Tibial artery (tissue), 4 donors: Measurements from ENCODE around the gene HIGD1C.
"Not testable (repeated sequence)": the region's sequence is repeated elsewhere in the genome, so short reads cannot be mapped to it uniquely, and the experiment has no call there.

Experiments used
- DNase-seq, 2 donors: peaks; one replicate each; pipeline ENCODE4 v3.0.0-alpha.2; 2019
- H3K27ac ChIP-seq, 2 donors: fragments of 200-600 bp; sonication (generic) in 1 of 2; 1 replicate in 1 of 2; 2 replicates in 1 of 2; pipeline ENCODE4 v1.5.1; 2018 to 2019; ENCODE audit warnings: mild to moderate bottlenecking in 1 of 2
- H3K27me3 ChIP-seq, 2 donors: fragments of 200-600 bp; sonication (generic) in 1 of 2; one replicate each; pipeline versions ENCODE4 v1.5.1 to v1.6.0; 2016 to 2019
- H3K36me3 ChIP-seq, 3 donors: fragments of 200-600 bp; sonication (generic) in 2 of 3; one replicate each; pipeline ENCODE4 v1.5.1; 2016 to 2019; ENCODE audit warnings: mild to moderate bottlenecking in 2 of 3
- H3K4me1 ChIP-seq, 4 donors: fragments of 200-600 bp; sonication (generic) in 2 of 4; 1 replicate in 3 of 4; 2 replicates in 1 of 4; pipeline ENCODE4 v1.5.1; 2016 to 2019
- H3K4me3 ChIP-seq, 2 donors: fragments of 200-600 bp; sonication (generic) in 1 of 2; 1 replicate in 1 of 2; 2 replicates in 1 of 2; pipeline ENCODE4 v1.5.1; 2018 to 2019; ENCODE audit warnings: mild to moderate bottlenecking in 2 of 2
- H3K9me3 ChIP-seq, 3 donors: fragments of 200-600 bp; sonication (generic) in 1 of 3; one replicate each; pipeline ENCODE4 v1.5.1; 2016 to 2019
- CTCF ChIP-seq, 2 experiments: fragments of 200-600 bp in 1 of 2; fragments of 450-650 bp in 1 of 2; IDR thresholded peaks; one replicate each; pipeline ENCODE4 v1.5.1; 2017 to 2019; ENCODE audit warnings: antibody characterized with exemption in 2 of 2, mild to moderate bottlenecking in 1 of 2, moderate library complexity in 1 of 2
- intact Hi-C: fragments of 100-400 bp; cut with DNase I; formaldehyde crosslinking; loops from one replicate; pipeline ENCODE4 v1.15.0; 2023; ENCODE audit warnings: low total_unique reads

Gene HIGD1C

DNA sequence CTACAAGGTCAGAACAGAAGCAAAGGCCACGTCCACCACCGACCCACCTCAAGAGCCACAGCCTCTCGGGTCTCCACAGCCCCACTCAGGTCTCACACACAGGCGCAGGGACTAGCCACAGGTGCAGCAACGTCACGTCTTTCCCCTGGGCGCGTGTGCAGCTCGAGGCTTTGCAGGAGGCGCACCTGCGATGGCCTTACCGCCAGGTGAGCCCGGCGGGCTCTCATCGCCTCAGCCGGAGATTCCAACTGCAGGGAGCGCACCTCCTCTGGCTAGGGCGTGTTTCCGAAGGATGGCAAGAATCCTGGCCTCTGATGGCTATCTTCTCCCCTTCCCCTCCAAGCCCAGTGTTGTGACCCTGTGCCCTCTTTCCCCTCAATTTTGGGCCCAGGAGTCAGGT lies at the start of gene HIGD1C:
HIGD1C (plus strand) TSS at position 35 of the 400 bp plus-strand sequence. CDS start 1,455 bp downstream, outside the sequence.
- Histone ChIP-seq H3K4me1 (peaks cover 0 to 7% (median 0%) of the 10 kb centered on the region in 4 donors), H3K36me3 (peaks cover 0 to 8% (median 0%) of the 10 kb centered on the region in 3 donors), H3K27ac (no peak within 1 kb of the TSS), H3K27me3 (no peaks in the 10 kb centered on the region), H3K4me3 (no peak within 1 kb of the TSS), H3K9me3 (no peaks in the 10 kb centered on the region)
- no peak for TF ChIP-seq CTCF (IDR thresholded peaks at IDR 0.05)
- no peak for DNase-seq
- intact Hi-C loops, result no loop called here

- H3K36me3 ChIP-seq, H3K27me3 ChIP-seq, H3K4me3 ChIP-seq, H3K9me3 ChIP-seq, H3K4me1 ChIP-seq, H3K27ac ChIP-seq, DNase-seq, intact Hi-C loops: not testable (repeated sequence)
These were observed 43.9 kb upstream of the HIGD1C start for GRCh38 chr12:50908479-50908878.

DNA sequence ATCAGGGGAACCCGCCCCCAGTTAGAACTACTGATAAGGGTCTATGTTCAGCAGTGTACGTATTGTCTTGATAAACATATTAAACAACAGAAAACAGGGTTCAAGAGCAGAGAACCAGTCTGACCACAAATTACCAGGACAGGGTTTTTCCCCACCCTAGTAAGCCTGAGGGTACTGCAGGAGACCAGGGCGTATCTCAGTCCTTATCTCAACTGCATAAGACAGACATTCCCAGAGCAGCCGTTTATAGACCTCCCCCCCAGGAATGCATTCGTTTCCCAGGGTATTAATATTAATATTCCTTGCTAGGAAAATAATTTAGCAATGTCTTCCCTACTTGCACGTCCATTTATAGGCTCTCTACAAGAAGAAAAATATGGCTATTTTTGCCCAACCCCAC lies 40.0 kb upstream of the HIGD1C start:
- H3K27ac ChIP-seq, H3K36me3 ChIP-seq, intact Hi-C loops, H3K4me1 ChIP-seq, H3K4me3 ChIP-seq, H3K27me3 ChIP-seq, DNase-seq: not testable (repeated sequence)
- peaks cover 0 to 27% (median 27%) of the 10 kb centered on the region in 3 donors for H3K9me3 ChIP-seq

- intact Hi-C loops, result no loop called here
- no peak for TF ChIP-seq CTCF (IDR thresholded peaks at IDR 0.05)
- Histone ChIP-seq H3K9me3 (peaks cover 0 to 27% (median 27%) of the 10 kb centered on the region in 3 donors), H3K4me1 (no peaks in the 10 kb centered on the region), H3K27me3 (no peaks in the 10 kb centered on the region), H3K4me3 (no peak overlapping the region), H3K36me3 (peaks cover 0 to 7% (median 0%) of the 10 kb centered on the region in 3 donors), H3K27ac (no peak overlapping the region)
- no peak for DNase-seq
These were observed 39.1 kb upstream of the HIGD1C start for GRCh38 chr12:50913224-50913623.

GRCh38 chr12:50914872-50915484 lies 37.4 kb upstream of the HIGD1C start:
- no peak overlapping the region for H3K27ac ChIP-seq
- DNase-seq, result no peak
- no peaks in the 10 kb centered on the region for H3K27me3 ChIP-seq
- no peaks in the 10 kb centered on the region for H3K4me1 ChIP-seq
- H3K4me3 ChIP-seq, result no peak overlapping the region
- intact Hi-C loops, result no loop called here
- peaks cover 0 to 7% (median 0%) of the 10 kb centered on the region in 3 donors for H3K36me3 ChIP-seq
- peaks cover 0 to 27% (median 27%) of the 10 kb centered on the region in 3 donors for H3K9me3 ChIP-seq
- no peak for TF ChIP-seq CTCF (IDR thresholded peaks at IDR 0.05)

DNA sequence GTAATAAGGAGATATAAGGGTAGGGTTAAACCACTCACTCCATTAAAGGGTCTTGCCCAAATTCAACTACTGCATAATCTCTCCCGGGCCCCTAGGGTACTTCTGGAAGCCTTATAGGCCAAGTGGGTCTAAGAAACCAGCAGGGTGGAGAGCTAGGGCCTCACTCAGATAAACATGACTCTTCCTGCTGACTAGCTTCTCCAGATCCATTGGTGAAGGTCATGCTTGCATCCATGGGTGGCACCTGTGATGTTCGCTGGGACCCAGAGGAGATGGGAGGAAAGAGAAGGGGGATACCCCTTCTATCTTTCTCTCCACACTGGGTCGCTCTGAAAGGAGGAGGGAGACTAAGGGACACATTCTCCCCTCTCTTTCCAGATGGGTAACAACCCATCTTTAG lies 36.1 kb upstream of the HIGD1C start:
- peaks cover 0 to 27% (median 27%) of the 10 kb centered on the region in 3 donors for H3K9me3 ChIP-seq
- no peaks in the 10 kb centered on the region for H3K27me3 ChIP-seq
- no peak overlapping the region for H3K27ac ChIP-seq
- no peak for DNase-seq
- peaks cover 0 to 7% (median 0%) of the 10 kb centered on the region in 3 donors for H3K36me3 ChIP-seq
- no peak for TF ChIP-seq CTCF (IDR thresholded peaks at IDR 0.05)
- intact Hi-C loops, result no loop called here
- no peak overlapping the region for H3K4me3 ChIP-seq
- no peaks in the 10 kb centered on the region for H3K4me1 ChIP-seq
